Mesenchymal stem cell (in vitro differentiated cells and primary cell): Measurements from ENCODE around the gene DUSP5.
"Not testable (repeated sequence)": the region's sequence is repeated elsewhere in the genome, so short reads cannot be mapped to it uniquely, and the experiment has no call there.

ENCODE experiments used
- DNase-seq: peaks from one replicate; pipeline ENCODE4 v3.0.0-alpha.2; 2013
- H2AFZ ChIP-seq: one replicate; pipeline ENCODE4 v1.6.1; 2013; ENCODE audit warnings: low read depth, mild to moderate bottlenecking, control low read depth, inconsistent platforms, low read length, moderate library complexity
- H2AK5ac ChIP-seq: 2 replicates; pipeline ENCODE4 v1.6.1; 2013; ENCODE audit warnings: low read length, moderate library complexity, mild to moderate bottlenecking, inconsistent platforms; ENCODE audit not compliant: severe bottlenecking
- H2BK120ac ChIP-seq: one replicate; pipeline ENCODE4 v1.6.1; 2013; ENCODE audit warnings: low read depth, mild to moderate bottlenecking, inconsistent platforms, low read length, moderate library complexity
- H2BK12ac ChIP-seq, 2 experiments: one replicate each; pipeline ENCODE4 v1.6.1; 2013; ENCODE audit warnings: inconsistent platforms in 2 of 2, low read length in 2 of 2, mild to moderate bottlenecking in 2 of 2, moderate library complexity in 2 of 2, control low read depth in 1 of 2
- H2BK15ac ChIP-seq: one replicate; pipeline ENCODE4 v1.6.1; 2013; ENCODE audit warnings: mild to moderate bottlenecking, low read depth, inconsistent platforms; ENCODE audit not compliant: poor library complexity, severe bottlenecking
- H2BK5ac ChIP-seq: 2 replicates; pipeline ENCODE4 v1.6.1; 2013; ENCODE audit warnings: low read depth, mild to moderate bottlenecking, low read length, control low read depth, inconsistent platforms; ENCODE audit not compliant: poor library complexity, severe bottlenecking
- H3K14ac ChIP-seq, 2 experiments: one replicate each; pipeline ENCODE4 v1.6.1; 2013; ENCODE audit warnings: inconsistent platforms in 2 of 2, low read length in 2 of 2, control low read depth in 1 of 2, mild to moderate bottlenecking in 1 of 2, moderate library complexity in 1 of 2
- H3K18ac ChIP-seq, 2 experiments: one replicate each; pipeline ENCODE4 v1.6.1; 2013; ENCODE audit warnings: inconsistent platforms in 2 of 2, low read length in 2 of 2, control low read depth in 1 of 2, low read depth in 1 of 2, mild to moderate bottlenecking in 1 of 2
- H3K23ac ChIP-seq, 2 experiments: one replicate each; pipeline ENCODE4 v1.6.1; 2013; ENCODE audit warnings: inconsistent platforms in 2 of 2, low read length in 2 of 2, mild to moderate bottlenecking in 2 of 2, moderate library complexity in 2 of 2, control low read depth in 1 of 2
- H3K27ac ChIP-seq: 2 replicates; pipeline ENCODE4 v1.5.1; 2013; ENCODE audit warnings: mild to moderate bottlenecking, moderate library complexity, low read length, control low read depth, inconsistent platforms; ENCODE audit not compliant: poor library complexity, severe bottlenecking
- H3K27me3 ChIP-seq, 2 experiments: 2 replicates each; pipeline versions ENCODE4 v1.6.1 to v1.7.0; 2013; ENCODE audit warnings: low read length in 2 of 2, mild to moderate bottlenecking in 2 of 2, moderate library complexity in 2 of 2, control low read depth in 1 of 2, inconsistent platforms in 1 of 2; ENCODE audit not compliant: control insufficient read depth in 1 of 2, insufficient read depth in 1 of 2
- H3K36me3 ChIP-seq, 2 experiments: 2 replicates each; pipeline versions ENCODE4 v1.6.1 to v1.7.0; 2013; ENCODE audit warnings: low read length in 2 of 2, control low read depth in 1 of 2, inconsistent platforms in 1 of 2, low read depth in 1 of 2, mild to moderate bottlenecking in 1 of 2; ENCODE audit not compliant: insufficient read depth in 2 of 2, control insufficient read depth in 1 of 2
- H3K4ac ChIP-seq, 2 experiments: one replicate each; pipeline ENCODE4 v1.6.1; 2013; ENCODE audit warnings: inconsistent platforms in 2 of 2, low read length in 2 of 2, mild to moderate bottlenecking in 2 of 2, moderate library complexity in 2 of 2, control low read depth in 1 of 2, low read depth in 1 of 2
- H3K4me1 ChIP-seq: 2 replicates; pipeline ENCODE4 v1.6.1; 2013; ENCODE audit warnings: low read depth, low read length, control low read depth; ENCODE audit not compliant: control insufficient read depth, insufficient read depth
- H3K4me2 ChIP-seq: 2 replicates; pipeline ENCODE4 v1.6.1; 2013; ENCODE audit warnings: low read length, mild to moderate bottlenecking, inconsistent platforms; ENCODE audit not compliant: poor library complexity, severe bottlenecking
- H3K4me3 ChIP-seq, 2 experiments: 2 replicates each; pipeline versions ENCODE4 v1.5.1 to v1.7.0; 2013; ENCODE audit warnings: low read length in 2 of 2, mild to moderate bottlenecking in 2 of 2, control low read depth in 1 of 2, low read depth in 1 of 2; ENCODE audit not compliant: insufficient read depth in 1 of 2
- H3K79me1 ChIP-seq: replicated peaks from 2 replicates; pipeline ENCODE4 v1.6.1; 2013; ENCODE audit warnings: mild to moderate bottlenecking, control low read depth, low read length, inconsistent platforms; ENCODE audit not compliant: poor library complexity, severe bottlenecking
- H3K9ac ChIP-seq: 2 replicates; pipeline ENCODE4 v1.7.0; 2013; ENCODE audit warnings: mild to moderate bottlenecking, low read length, moderate library complexity
- H3K9me3 ChIP-seq: 2 replicates; pipeline ENCODE4 v1.7.0; 2013; ENCODE audit warnings: mild to moderate bottlenecking, low read length; ENCODE audit not compliant: control insufficient read depth
- H4K8ac ChIP-seq: one replicate; pipeline ENCODE4 v1.6.1; 2013; ENCODE audit warnings: inconsistent platforms, mild to moderate bottlenecking, low read length, moderate library complexity
- H4K91ac ChIP-seq: one replicate; pipeline ENCODE4 v1.6.1; 2013; ENCODE audit warnings: mild to moderate bottlenecking, low read length, inconsistent platforms
- WGBS: methylation state at CpG from one replicate; pipeline ENCODE4 v1.1.7; 2013; ENCODE audit warnings: mixed read lengths; 5-methylcytosine and 5-hydroxymethylcytosine counted together

DUSP5 gene

GRCh38 chr10:110462166-110463095 is 35.3 kb upstream of the DUSP5 start:
- no peaks in the 10 kb centered on the region for H3K9me3 ChIP-seq
- H2BK5ac ChIP-seq = no peak overlapping the region
- peaks cover 22% of the 10 kb centered on the region for H3K4me1 ChIP-seq
- no peak overlapping the region for H2BK120ac ChIP-seq
- no peak overlapping the region for H3K27ac ChIP-seq
- no peak overlapping the region for H2BK15ac ChIP-seq
- no peak overlapping the region for H3K14ac ChIP-seq
- H3K4ac ChIP-seq = no peak overlapping the region
- DNase-seq = no peak
- H3K23ac ChIP-seq = no peak overlapping the region
- no peaks in the 10 kb centered on the region for H3K27me3 ChIP-seq
- no peak overlapping the region for H4K91ac ChIP-seq
- H3K79me1 ChIP-seq = no peaks in the 10 kb centered on the region
- H3K18ac ChIP-seq = no peak overlapping the region
- H2BK12ac ChIP-seq = no peak overlapping the region
- no peak overlapping the region for H2AFZ ChIP-seq
- no peaks in the 10 kb centered on the region for H3K36me3 ChIP-seq
- no peak overlapping the region for H3K4me3 ChIP-seq
- 93% methylated on average over 19 of the region's 19 CpGs for WGBS
- H3K4me2 ChIP-seq = no peak overlapping the region
- peak overlapping the region; percentile 50 for H2AK5ac ChIP-seq
- H3K9ac ChIP-seq = no peak overlapping the region
- H4K8ac ChIP-seq = no peak overlapping the region

- not testable (repeated sequence) for H3K36me3 ChIP-seq, H3K9ac ChIP-seq, DNase-seq, H3K4me2 ChIP-seq, H2AK5ac ChIP-seq, H3K14ac ChIP-seq, H3K4me3 ChIP-seq, H3K18ac ChIP-seq, H2BK15ac ChIP-seq, H2BK120ac ChIP-seq, H2AFZ ChIP-seq, H3K9me3 ChIP-seq, H3K4ac ChIP-seq, H4K91ac ChIP-seq, H2BK5ac ChIP-seq, H2BK12ac ChIP-seq, H3K79me1 ChIP-seq, H4K8ac ChIP-seq, H3K27me3 ChIP-seq, H3K27ac ChIP-seq, H3K4me1 ChIP-seq, H3K23ac ChIP-seq
- 100% methylated on average over 2 of the region's 2 CpGs for WGBS
Measured at GRCh38 chr10:110468258-110468657, 29.4 kb upstream of the DUSP5 start.

GRCh38 chr10:110470541-110470940 is 27.2 kb upstream of the DUSP5 start:
- not testable (repeated sequence) for H3K14ac ChIP-seq, H3K4me1 ChIP-seq, H2BK15ac ChIP-seq, H2BK12ac ChIP-seq, H3K4me2 ChIP-seq, H2AK5ac ChIP-seq, DNase-seq, H3K27ac ChIP-seq, H3K4me3 ChIP-seq, H2BK5ac ChIP-seq, H3K18ac ChIP-seq, H3K27me3 ChIP-seq, H4K91ac ChIP-seq, H3K4ac ChIP-seq, H3K36me3 ChIP-seq, H4K8ac ChIP-seq, H2AFZ ChIP-seq, H3K9me3 ChIP-seq, H3K23ac ChIP-seq, H2BK120ac ChIP-seq, H3K9ac ChIP-seq, H3K79me1 ChIP-seq
- WGBS = 89% methylated on average over 10 of the region's 10 CpGs

GRCh38 chr10:110471566-110472139 is 26.1 kb upstream of the DUSP5 start:
- Histone ChIP-seq H4K8ac (no peak overlapping the region), H4K91ac (no peak overlapping the region), H3K4me3 (no peak overlapping the region), H2BK5ac (no peak overlapping the region), H3K79me1 (no peaks in the 10 kb centered on the region), H2BK120ac (no peak overlapping the region), H2BK12ac (no peak overlapping the region), H3K36me3 (no peaks in the 10 kb centered on the region), H3K18ac (peak overlapping the region in 1 of 2 experiments; percentile 67), H3K4me1 (peaks cover 4% of the 10 kb centered on the region), H3K14ac (no peak overlapping the region), H3K27ac (no peak overlapping the region), H3K27me3 (no peaks in the 10 kb centered on the region), H3K4ac (no peak overlapping the region), H3K4me2 (no peak overlapping the region), H3K9me3 (no peaks in the 10 kb centered on the region), H3K23ac (no peak overlapping the region), H2BK15ac (no peak overlapping the region), H3K9ac (no peak overlapping the region), H2AFZ (no peak overlapping the region), H2AK5ac (peak overlapping the region; percentile 1)
- DNase-seq = no peak
- 96% methylated on average over 5 of the region's 5 CpGs for WGBS
